ENCODE results near the gene ENOX2. TPM values are rescaled to one million over a fixed set of nuclear protein-coding genes. Genes with fewer than 3 reads are reported as not detected.

The ENOX2 gene
- polyA plus RNA-seq, 1 donor (not counting 4 experiments of a cell fraction or from before 2014, with no cell fraction given), result 24.5 TPM

GRCh38 chrX:130834149-130834548 lies 68.9 kb downstream of the ENOX2 start:
- TF ChIP-seq EZH2 (IDR thresholded peaks at IDR 0.05; ENCODE audit: low read length), result no peak
- no peak for TF ChIP-seq CTCF (optimal IDR thresholded peaks at IDR 0.05 in 1 of 3, IDR thresholded peaks at IDR 0.05 in 1 of 3, conservative IDR thresholded peaks at IDR 0.05 in 1 of 3; ENCODE audit: extremely low read depth in 1 of 3, insufficient read depth in 2 of 3, low read length in 3 of 3)
- Histone ChIP-seq H3K9ac (ENCODE audit: control insufficient read depth, extremely low read depth, insufficient read depth, low read length) (no peak overlapping the region), H3K4me2 (ENCODE audit: control insufficient read depth, extremely low read depth, insufficient read depth, low read depth, low read length) (no peak overlapping the region), H3K4me1 (ENCODE audit: control insufficient read depth, extremely low read depth, insufficient read depth, low read length) (peaks cover 13% of the 10 kb centered on the region), H2AFZ (ENCODE audit: control insufficient read depth, low read length) (no peak overlapping the region), H3K27me3 (ENCODE audit: control insufficient read depth, extremely low read depth, insufficient read depth, low read length) (no peaks in the 10 kb centered on the region), H3K27ac (ENCODE audit: control insufficient read depth, insufficient read depth, low read length) (no peak overlapping the region), H3K4me3 (ENCODE audit: control insufficient read depth in 2 of 3, extremely low read depth in 1 of 3, insufficient read depth in 2 of 3, low read depth in 1 of 3, low read length in 3 of 3) (no peak overlapping the region), H3K79me2 (ENCODE audit: control insufficient read depth, insufficient read depth, low read length) (no peaks in the 10 kb centered on the region), H4K20me1 (ENCODE audit: control insufficient read depth, extremely low read depth, insufficient read depth, low read length) (no peaks in the 10 kb centered on the region), H3K9me1 (ENCODE audit: control insufficient read depth, extremely low read depth, insufficient read depth, low read length) (no peaks in the 10 kb centered on the region), H3K9me3 (ENCODE audit: control insufficient read depth, low read depth, low read length) (no peaks in the 10 kb centered on the region), H3K36me3 (ENCODE audit: control insufficient read depth in 2 of 2, extremely low read depth in 1 of 2, insufficient read depth in 2 of 2, low read length in 2 of 2) (no peaks in the 10 kb centered on the region)
- FAIRE-seq (no peak), DNase-seq (ENCODE audit: low read depth, low spot score) (no peak)
- dilution Hi-C loops (cut with MboI; ENCODE audit: extremely low pct_ligation_motif_present, low sequenced_read_pairs), result no loop called here

GRCh38 chrX:130831347-130831722 lies 71.7 kb downstream of the ENOX2 start:
- no peak overlapping the region for H3K9ac ChIP-seq (ENCODE audit: control insufficient read depth, extremely low read depth, insufficient read depth, low read length)
- peaks cover 18% of the 10 kb centered on the region for H3K4me1 ChIP-seq (ENCODE audit: control insufficient read depth, extremely low read depth, insufficient read depth, low read length)
- H3K4me2 ChIP-seq (ENCODE audit: control insufficient read depth, extremely low read depth, insufficient read depth, low read depth, low read length), result no peak overlapping the region
- dilution Hi-C loops (cut with MboI; ENCODE audit: extremely low pct_ligation_motif_present, low sequenced_read_pairs), result no loop called here
- no peak overlapping the region for H3K4me3 ChIP-seq (ENCODE audit: control insufficient read depth in 2 of 3, extremely low read depth in 1 of 3, insufficient read depth in 2 of 3, low read depth in 1 of 3, low read length in 3 of 3)
- no peaks in the 10 kb centered on the region for H3K79me2 ChIP-seq (ENCODE audit: control insufficient read depth, insufficient read depth, low read length)
- FAIRE-seq (no peak), DNase-seq (ENCODE audit: low read depth, low spot score) (no peak)
- no peaks in the 10 kb centered on the region for H3K27me3 ChIP-seq (ENCODE audit: control insufficient read depth, extremely low read depth, insufficient read depth, low read length)
- TF ChIP-seq CTCF (optimal IDR thresholded peaks at IDR 0.05 in 1 of 3, IDR thresholded peaks at IDR 0.05 in 1 of 3, conservative IDR thresholded peaks at IDR 0.05 in 1 of 3; ENCODE audit: extremely low read depth in 1 of 3, insufficient read depth in 2 of 3, low read length in 3 of 3) (no peak), EZH2 (IDR thresholded peaks at IDR 0.05; ENCODE audit: low read length) (no peak)
- no peak overlapping the region for H2AFZ ChIP-seq (ENCODE audit: control insufficient read depth, low read length)
- H3K36me3 ChIP-seq (ENCODE audit: control insufficient read depth in 2 of 2, extremely low read depth in 1 of 2, insufficient read depth in 2 of 2, low read length in 2 of 2), result no peaks in the 10 kb centered on the region
- H4K20me1 ChIP-seq (ENCODE audit: control insufficient read depth, extremely low read depth, insufficient read depth, low read length), result no peaks in the 10 kb centered on the region
- H3K27ac ChIP-seq (ENCODE audit: control insufficient read depth, insufficient read depth, low read length), result no peak overlapping the region
- no peaks in the 10 kb centered on the region for H3K9me3 ChIP-seq (ENCODE audit: control insufficient read depth, low read depth, low read length)
- no peaks in the 10 kb centered on the region for H3K9me1 ChIP-seq (ENCODE audit: control insufficient read depth, extremely low read depth, insufficient read depth, low read length)
